Osteoblast (primary cell): Measurements from ENCODE around the gene TMEM252. TPM values are rescaled to one million over a fixed set of nuclear protein-coding genes. Genes with fewer than 3 reads are reported as not detected.

Experiments used
- DNase-seq: peaks from one replicate; pipeline ENCODE4 v3.0.0; 2011; ENCODE audit warnings: low spot score, mixed read lengths; ENCODE audit not compliant: insufficient read length; ENCODE audit errors: missing footprints
- H2AFZ ChIP-seq: 2 replicates; pipeline ENCODE4 v1.6.0; 2011; ENCODE audit warnings: mild to moderate bottlenecking, low read length
- H3K27ac ChIP-seq: 2 replicates; pipeline ENCODE4 v1.5.1; 2011; ENCODE audit warnings: mild to moderate bottlenecking, low read depth, low read length, moderate library complexity
- H3K27me3 ChIP-seq: 2 replicates; pipeline ENCODE4 v1.6.0; 2012; ENCODE audit warnings: mild to moderate bottlenecking, control low read depth, inconsistent platforms, low read length, moderate library complexity; ENCODE audit not compliant: insufficient read depth
- H3K36me3 ChIP-seq: 2 replicates; pipeline ENCODE4 v1.5.1; 2011; ENCODE audit warnings: mild to moderate bottlenecking, low read length, control low read depth, moderate library complexity; ENCODE audit not compliant: insufficient read depth
- H3K4me1 ChIP-seq: 2 replicates; pipeline ENCODE4 v1.5.1; 2011; ENCODE audit warnings: mild to moderate bottlenecking, low read length, control low read depth, moderate library complexity; ENCODE audit not compliant: insufficient read depth
- H3K4me2 ChIP-seq: 2 replicates; pipeline ENCODE4 v1.6.0; 2011; ENCODE audit warnings: mild to moderate bottlenecking, low read length; ENCODE audit not compliant: insufficient read depth
- H3K4me3 ChIP-seq: fragments of 200-600 bp; sonication (generic); 3 replicates; pipeline ENCODE4 v1.5.1; 2012; ENCODE audit warnings: mild to moderate bottlenecking, low read length, inconsistent platforms; ENCODE audit not compliant: insufficient read depth
- H3K79me2 ChIP-seq: 2 replicates; pipeline ENCODE4 v1.6.0; 2012; ENCODE audit warnings: mild to moderate bottlenecking, low read length, control low read depth, inconsistent platforms; ENCODE audit not compliant: insufficient read depth
- H3K9me3 ChIP-seq: 2 replicates; pipeline ENCODE4 v1.5.1; 2011; ENCODE audit warnings: low read depth, low read length, control low read depth
- H4K20me1 ChIP-seq: 2 replicates; pipeline ENCODE4 v1.6.0; 2012; ENCODE audit warnings: mild to moderate bottlenecking, low read length, control low read depth; ENCODE audit not compliant: insufficient read depth
- total RNA-seq: library from RNA; depleted of rRNA; stranded (reverse); fragments of >200 nt; gene quantifications from 2 replicates; pipeline ENCODE4 v1.2.3, GENCODE V29; 2012
- TF ChIP-seq, protein P1 (sequence below): IDR thresholded peaks from 2 replicates; pipeline ENCODE4 v1.5.1; 2011; ENCODE audit warnings: mild to moderate bottlenecking, low read depth, low read length, moderate library complexity; ENCODE audit errors: extremely low read depth

TMEM252 gene
- total RNA-seq, 1 donor: not detected

DNA sequence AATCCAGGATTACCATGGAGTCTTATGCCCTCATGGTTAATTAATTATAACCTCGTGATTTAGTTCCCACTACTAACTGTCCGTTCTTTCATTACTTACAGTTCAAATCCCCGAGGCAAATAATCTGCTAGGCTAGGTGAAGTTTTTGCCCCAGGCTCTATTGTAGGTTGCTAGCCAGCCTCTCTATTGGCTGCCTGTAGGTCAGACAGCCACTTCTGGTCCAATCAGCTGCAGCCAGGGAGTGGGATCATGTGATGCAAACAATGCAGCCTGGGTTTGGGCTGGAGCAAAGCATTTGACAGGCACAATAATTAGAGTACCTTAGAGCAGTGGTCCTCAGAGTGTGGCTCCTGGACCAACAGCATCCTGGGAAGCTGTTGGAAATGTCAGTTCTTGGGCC, 17.7 kb downstream of the TMEM252 start:
- Histone ChIP-seq H3K27ac (no peak overlapping the region), H4K20me1 (no peaks in the 10 kb centered on the region), H3K4me1 (no peaks in the 10 kb centered on the region), H3K36me3 (no peaks in the 10 kb centered on the region), H2AFZ (no peak overlapping the region), H3K9me3 (no peaks in the 10 kb centered on the region), H3K79me2 (no peaks in the 10 kb centered on the region), H3K4me3 (no peak overlapping the region), H3K27me3 (no peaks in the 10 kb centered on the region), H3K4me2 (no peak overlapping the region)
- DNase-seq: no peak
- TF ChIP-seq, protein P1, sequence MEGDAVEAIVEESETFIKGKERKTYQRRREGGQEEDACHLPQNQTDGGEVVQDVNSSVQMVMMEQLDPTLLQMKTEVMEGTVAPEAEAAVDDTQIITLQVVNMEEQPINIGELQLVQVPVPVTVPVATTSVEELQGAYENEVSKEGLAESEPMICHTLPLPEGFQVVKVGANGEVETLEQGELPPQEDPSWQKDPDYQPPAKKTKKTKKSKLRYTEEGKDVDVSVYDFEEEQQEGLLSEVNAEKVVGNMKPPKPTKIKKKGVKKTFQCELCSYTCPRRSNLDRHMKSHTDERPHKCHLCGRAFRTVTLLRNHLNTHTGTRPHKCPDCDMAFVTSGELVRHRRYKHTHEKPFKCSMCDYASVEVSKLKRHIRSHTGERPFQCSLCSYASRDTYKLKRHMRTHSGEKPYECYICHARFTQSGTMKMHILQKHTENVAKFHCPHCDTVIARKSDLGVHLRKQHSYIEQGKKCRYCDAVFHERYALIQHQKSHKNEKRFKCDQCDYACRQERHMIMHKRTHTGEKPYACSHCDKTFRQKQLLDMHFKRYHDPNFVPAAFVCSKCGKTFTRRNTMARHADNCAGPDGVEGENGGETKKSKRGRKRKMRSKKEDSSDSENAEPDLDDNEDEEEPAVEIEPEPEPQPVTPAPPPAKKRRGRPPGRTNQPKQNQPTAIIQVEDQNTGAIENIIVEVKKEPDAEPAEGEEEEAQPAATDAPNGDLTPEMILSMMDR: no peak

DNA sequence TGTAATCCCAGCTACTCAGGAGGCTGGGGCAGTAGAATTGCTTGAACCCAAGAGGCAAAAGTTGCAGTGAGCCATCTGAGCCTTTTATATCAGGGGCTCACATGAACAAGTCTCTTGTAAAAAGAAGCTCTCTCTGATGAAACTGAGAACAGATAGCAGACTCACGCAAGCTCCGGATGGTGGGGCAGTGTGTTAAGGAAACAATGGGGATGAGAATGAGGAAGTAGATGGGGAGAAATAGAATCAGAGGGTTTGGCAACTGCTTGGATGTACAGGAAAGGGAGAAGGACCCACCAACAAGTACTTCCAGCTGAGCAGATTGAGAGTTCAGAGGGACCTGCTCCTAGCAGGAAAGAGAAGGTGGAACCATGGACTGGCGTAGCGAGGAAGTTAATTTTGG, 18.6 kb downstream of the TMEM252 start:
- H3K27me3 ChIP-seq: no peaks in the 10 kb centered on the region
- H3K4me3 ChIP-seq: no peak overlapping the region
- TF ChIP-seq, protein P1: no peak
- H2AFZ ChIP-seq: no peak overlapping the region
- no peaks in the 10 kb centered on the region for H3K36me3 ChIP-seq
- H3K79me2 ChIP-seq: no peaks in the 10 kb centered on the region
- H3K27ac ChIP-seq: no peak overlapping the region
- H3K4me2 ChIP-seq: no peak overlapping the region
- H4K20me1 ChIP-seq: no peaks in the 10 kb centered on the region
- no peak for DNase-seq
- H3K9me3 ChIP-seq: no peaks in the 10 kb centered on the region
- no peaks in the 10 kb centered on the region for H3K4me1 ChIP-seq

DNA sequence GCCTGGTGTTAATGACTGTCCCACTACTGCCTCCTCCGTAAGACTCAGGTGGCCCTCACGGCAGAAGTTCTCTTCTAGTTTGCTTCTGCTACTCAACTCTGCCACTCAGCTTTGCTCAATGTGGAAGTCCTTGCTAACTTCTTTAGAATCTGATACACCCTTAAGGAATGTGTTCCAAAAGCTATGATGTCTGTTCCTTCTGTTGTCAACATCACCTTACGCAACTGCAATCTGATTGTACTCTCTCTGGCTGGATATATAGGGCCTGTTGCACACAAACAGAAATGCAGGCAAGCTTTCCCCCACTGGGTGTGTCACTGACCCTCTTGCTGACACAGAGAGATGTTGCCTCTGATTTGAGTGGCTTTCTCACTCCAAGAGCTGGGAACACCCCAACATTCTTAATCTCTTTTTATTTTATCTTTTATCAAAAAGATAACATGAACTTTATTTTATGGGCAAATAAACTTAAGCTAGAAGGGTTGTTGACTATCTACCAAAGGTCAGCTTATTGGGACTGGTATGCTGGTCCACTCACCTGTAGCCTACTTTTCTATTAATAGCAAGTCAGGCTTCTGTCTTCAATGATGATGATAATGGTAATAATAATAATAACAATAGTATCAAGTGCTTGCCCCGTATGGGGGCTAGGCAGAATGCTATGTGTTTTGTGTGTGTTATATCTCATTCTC, 25.2 kb downstream of the TMEM252 start:
- Histone ChIP-seq H3K27me3 (no peaks in the 10 kb centered on the region), H3K4me3 (no peak overlapping the region), H3K27ac (no peak overlapping the region), H3K4me1 (no peaks in the 10 kb centered on the region), H3K79me2 (no peaks in the 10 kb centered on the region), H3K36me3 (no peaks in the 10 kb centered on the region), H3K4me2 (no peak overlapping the region), H4K20me1 (no peaks in the 10 kb centered on the region), H2AFZ (no peak overlapping the region), H3K9me3 (no peaks in the 10 kb centered on the region)
- TF ChIP-seq, protein P1: no peak
- no peak for DNase-seq

DNA sequence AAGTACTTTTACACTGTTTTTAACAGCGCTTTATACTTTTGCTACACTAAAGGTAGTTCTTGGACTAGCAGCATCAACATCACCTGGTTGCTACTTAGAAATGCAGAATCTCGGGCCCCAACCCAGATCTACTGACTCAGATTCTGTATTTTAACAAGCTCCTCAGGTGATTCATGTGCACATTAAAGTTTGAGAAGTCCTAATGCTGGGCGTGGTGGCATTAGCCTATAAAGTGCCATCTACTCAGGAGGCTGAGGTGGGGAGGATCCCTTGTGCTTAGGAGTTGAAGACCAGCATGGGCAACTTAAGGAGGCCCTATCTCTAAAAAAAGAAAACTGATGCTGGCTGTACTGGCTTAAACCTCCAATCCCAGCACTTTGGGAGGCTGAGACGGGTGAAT, 26.7 kb downstream of the TMEM252 start:
- H3K9me3 ChIP-seq: no peaks in the 10 kb centered on the region
- H3K27me3 ChIP-seq: no peaks in the 10 kb centered on the region
- DNase-seq: no peak
- H3K4me3 ChIP-seq: no peak overlapping the region
- TF ChIP-seq, protein P1: no peak
- H3K36me3 ChIP-seq: no peaks in the 10 kb centered on the region
- no peaks in the 10 kb centered on the region for H3K79me2 ChIP-seq
- no peaks in the 10 kb centered on the region for H3K4me1 ChIP-seq
- no peak overlapping the region for H2AFZ ChIP-seq
- H3K4me2 ChIP-seq: no peak overlapping the region
- H3K27ac ChIP-seq: no peak overlapping the region
- no peaks in the 10 kb centered on the region for H4K20me1 ChIP-seq
